HEK293T (cell line): Measurements from ENCODE around the gene LRP2BP.
"Not testable (repeated sequence)": the region's sequence is repeated elsewhere in the genome, so short reads cannot be mapped to it uniquely, and the experiment has no call there.

Experiments
- CTCF ChIA-PET: fragments of 350-600 bp; formaldehyde crosslinking; extraction: SDS; loops from one replicate; lab custom pipeline; 2021; ENCODE audit warnings: antibody characterized with exemption, inconsistent platforms; lab: Yijun Ruan, JAX
- POLR2A ChIA-PET: fragments of 350-600 bp; formaldehyde crosslinking; extraction: SDS; loops from one replicate; lab custom pipeline; 2020; ENCODE audit warnings: antibody characterized with exemption, inconsistent platforms; lab: Yijun Ruan, JAX
- DNase-seq: peaks from one replicate; pipeline ENCODE4 v3.0.0; 2012; ENCODE audit warnings: mixed read lengths; ENCODE audit errors: extremely low spot score
- ARNT ChIP-seq: fragments of 450-650 bp; IDR thresholded peaks from 2 replicates; pipeline ENCODE4 v1.6.1; 2017; ENCODE audit warnings: mild to moderate bottlenecking
- BHLHE40 ChIP-seq: fragments of 450-650 bp; IDR thresholded peaks from 2 replicates; pipeline ENCODE4 v1.6.1; 2016; ENCODE audit warnings: mild to moderate bottlenecking, moderate library complexity, borderline replicate concordance
- CTBP1 ChIP-seq: fragments of 450-650 bp; IDR thresholded peaks from 2 replicates; pipeline ENCODE4 v1.6.1; 2016; ENCODE audit warnings: borderline replicate concordance
- ELF4 ChIP-seq: fragments of 450-650 bp; IDR thresholded peaks from 2 replicates; pipeline ENCODE4 v1.6.1; 2017; ENCODE audit warnings: antibody characterized with exemption
- FOXA1 ChIP-seq: fragments of 450-650 bp; IDR thresholded peaks from 2 replicates; pipeline ENCODE4 v1.6.1; 2016; ENCODE audit warnings: mild to moderate bottlenecking
- FOXK2 ChIP-seq: fragments of 450-650 bp; IDR thresholded peaks from 2 replicates; pipeline ENCODE4 v1.6.1; 2016; ENCODE audit warnings: mild to moderate bottlenecking
- FOXM1 ChIP-seq: fragments of 450-650 bp; IDR thresholded peaks from 2 replicates; pipeline ENCODE4 v1.6.1; 2017; ENCODE audit warnings: mild to moderate bottlenecking, borderline replicate concordance
- HDGF ChIP-seq: fragments of 450-650 bp; IDR thresholded peaks from 2 replicates; pipeline ENCODE4 v1.6.1; 2017; ENCODE audit warnings: antibody characterized with exemption, borderline replicate concordance
- L3MBTL2 ChIP-seq: fragments of 450-650 bp; conservative IDR thresholded peaks from 2 replicates; pipeline ENCODE4 v1.6.1; 2016; ENCODE audit warnings: mild to moderate bottlenecking
- LEF1 ChIP-seq: fragments of 450-650 bp; IDR thresholded peaks from 2 replicates; pipeline ENCODE4 v1.6.1; 2017; ENCODE audit warnings: mild to moderate bottlenecking, borderline replicate concordance
- NFRKB ChIP-seq: fragments of 450-650 bp; IDR thresholded peaks from 2 replicates; pipeline ENCODE4 v1.6.1; 2016; ENCODE audit warnings: mild to moderate bottlenecking, moderate library complexity
- PKNOX1 ChIP-seq: fragments of 450-650 bp; IDR thresholded peaks from 2 replicates; pipeline ENCODE4 v1.6.1; 2016
- SP1 ChIP-seq: fragments of 450-650 bp; IDR thresholded peaks from 2 replicates; pipeline ENCODE4 v1.6.1; 2017
- SUZ12 ChIP-seq: fragments of 450-650 bp; IDR thresholded peaks from 2 replicates; pipeline ENCODE4 v1.6.1; 2016; ENCODE audit warnings: mild to moderate bottlenecking
- TARDBP ChIP-seq: fragments of 450-650 bp; IDR thresholded peaks from 2 replicates; pipeline ENCODE4 v1.6.1; 2016
- ZNF384 ChIP-seq: fragments of 450-650 bp; IDR thresholded peaks from 2 replicates; pipeline ENCODE4 v1.6.1; 2016

LRP2BP gene

GRCh38 chr4:185328586-185328985 is 67.1 kb downstream of the LRP2BP start:
- no peak for DNase-seq
- TF ChIP-seq HDGF (no peak), FOXA1 (no peak), FOXM1 (no peak), NFRKB (no peak), SP1 (no peak), TARDBP (no peak), CTBP1 (no peak), SUZ12 (no peak), ARNT (no peak), FOXK2 (no peak), ELF4 (no peak)
- ChIA-PET POLR2A (no interaction called here), CTCF (no interaction called here)

GRCh38 chr4:185325721-185326120 is 70.0 kb downstream of the LRP2BP start:
- POLR2A ChIA-PET, DNase-seq, CTCF ChIA-PET: not testable (repeated sequence)

GRCh38 chr4:185324361-185324760 is 71.4 kb downstream of the LRP2BP start:
- POLR2A ChIA-PET, CTCF ChIA-PET: not testable (repeated sequence)

GRCh38 chr4:185323606-185324005 is 72.1 kb downstream of the LRP2BP start:
- no peak for DNase-seq
- CTCF ChIA-PET = no interaction called here

More at GRCh38 chr4:185324361-185324760, 71.4 kb downstream of the LRP2BP start:
- DNase-seq = not testable (repeated sequence)

GRCh38 chr4:185322803-185323202 is 72.9 kb downstream of the LRP2BP start:
- POLR2A ChIA-PET = no interaction called here
- CTCF ChIA-PET = no interaction called here
- DNase-seq = no peak
- TF ChIP-seq SUZ12 = no peak
- TF ChIP-seq ARNT = no peak
- TF ChIP-seq FOXM1 = no peak
- no peak for TF ChIP-seq ELF4
- no peak for TF ChIP-seq CTBP1
- TF ChIP-seq NFRKB = no peak
- TF ChIP-seq ZNF384 = no peak
- TF ChIP-seq LEF1 = no peak
- no peak for TF ChIP-seq BHLHE40
- no peak for TF ChIP-seq L3MBTL2
- TF ChIP-seq TARDBP = no peak
- TF ChIP-seq FOXA1 = no peak
- TF ChIP-seq FOXK2 = no peak
- TF ChIP-seq PKNOX1 = no peak
- no peak for TF ChIP-seq SP1
- no peak for TF ChIP-seq HDGF

More at GRCh38 chr4:185323606-185324005, 72.1 kb downstream of the LRP2BP start:
- POLR2A ChIA-PET = no interaction called here
- TF ChIP-seq FOXK2 (no peak), HDGF (no peak), PKNOX1 (no peak)

- CTCF ChIA-PET = interaction anchor here (0.6 kb wide), 1 partner anchor 134 kb away, joined by 3 read pairs; no protein-coding TSS in a partner anchor
- no peak for DNase-seq
- POLR2A ChIA-PET = no interaction called here
- TF ChIP-seq SP1 = no peak
- TF ChIP-seq TARDBP = no peak
- TF ChIP-seq PKNOX1 = no peak
- no peak for TF ChIP-seq NFRKB
- TF ChIP-seq FOXA1 = no peak
- TF ChIP-seq LEF1 = no peak
- TF ChIP-seq ARNT = no peak
- no peak for TF ChIP-seq SUZ12
- no peak for TF ChIP-seq CTBP1
These were observed 77.0 kb downstream of the LRP2BP start for GRCh38 chr4:185318679-185319078.

- POLR2A ChIA-PET = no interaction called here
- TF ChIP-seq L3MBTL2 (no peak), FOXA1 (no peak), NFRKB (no peak), CTBP1 (no peak), HDGF (no peak), ZNF384 (no peak), PKNOX1 (no peak), ARNT (no peak), LEF1 (no peak), ELF4 (no peak), FOXK2 (no peak), SUZ12 (no peak), SP1 (no peak), FOXM1 (no peak), TARDBP (no peak), BHLHE40 (no peak)
- DNase-seq = no peak
- CTCF ChIA-PET = no interaction called here
These were observed 77.8 kb downstream of the LRP2BP start for GRCh38 chr4:185317880-185318279.

GRCh38 chr4:185317462-185317861 is 78.3 kb downstream of the LRP2BP start:
- CTCF ChIA-PET, DNase-seq, POLR2A ChIA-PET: not testable (repeated sequence)
